Suppressor macrophage (primary cell): Measurements from ENCODE around the gene DLG2.

ENCODE experiments used
- DNase-seq, 4 experiments: peaks; one replicate each; pipeline ENCODE4 v3.0.0-alpha.2; 2020 to 2022

The DLG2 gene

DNA sequence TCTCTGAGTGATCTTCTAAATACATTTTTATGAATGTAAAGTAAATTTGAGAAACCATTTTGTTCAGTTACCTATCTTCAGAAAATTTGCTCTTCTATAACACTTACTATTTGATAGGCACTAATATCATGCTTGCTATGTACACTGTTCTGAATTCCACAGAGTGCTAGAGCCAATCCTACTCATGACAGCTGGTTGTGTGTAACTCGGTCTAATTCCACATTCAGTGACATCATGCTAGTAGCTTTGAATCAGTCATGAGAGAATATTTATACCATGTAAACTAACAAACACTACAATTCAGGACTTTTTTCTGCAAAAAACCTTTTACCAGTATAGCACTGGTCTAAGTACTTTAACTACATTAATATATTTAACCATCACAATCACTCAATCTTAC, 902.9 kb downstream of the DLG2 start:
- DNase-seq: no peak

DNA sequence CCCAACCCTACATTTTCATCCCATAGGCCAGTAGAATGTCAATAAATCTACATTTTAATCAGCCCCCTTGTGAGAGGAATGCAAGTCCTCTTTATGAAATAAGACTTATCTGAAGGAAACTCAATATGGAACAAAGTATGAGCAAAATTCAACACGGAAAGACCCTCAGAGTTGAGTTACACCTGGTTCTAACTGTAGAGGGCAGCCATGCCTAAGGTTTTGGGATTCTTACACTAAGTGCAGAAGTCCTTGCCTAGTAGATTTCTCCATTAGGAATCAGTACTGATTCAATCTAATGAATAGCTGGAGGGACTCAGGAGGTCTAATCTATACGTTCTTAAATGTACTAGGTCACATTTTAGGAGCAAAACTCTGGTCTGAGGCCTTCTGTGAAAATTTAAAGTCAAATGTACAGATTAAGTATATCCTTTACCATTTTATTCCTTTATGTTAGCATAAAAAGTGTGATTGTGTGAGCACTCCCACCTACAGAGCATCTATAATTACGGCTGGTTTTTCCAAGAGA, 904.5 kb downstream of the DLG2 start:
- no peak for DNase-seq

DNA sequence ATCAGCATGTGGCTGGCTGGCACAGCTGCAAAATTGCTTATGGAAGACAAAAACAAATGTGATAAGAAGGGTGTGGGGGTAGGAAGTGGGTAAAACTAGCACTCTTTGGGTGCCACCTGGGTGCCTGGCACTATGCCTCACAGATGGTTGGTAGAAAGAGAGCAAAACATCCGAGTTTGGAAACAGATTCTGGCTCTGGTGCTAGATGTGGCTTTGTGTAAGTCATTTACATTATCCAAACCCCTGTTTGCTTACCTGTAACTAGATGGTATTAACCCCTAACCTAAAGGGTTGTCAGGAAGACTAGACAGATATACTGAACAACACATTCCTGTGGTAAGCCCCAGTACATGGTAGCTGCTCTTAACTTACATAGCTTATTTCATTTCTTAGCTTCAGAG, 905.6 kb downstream of the DLG2 start:
- DNase-seq: no peak

DNA sequence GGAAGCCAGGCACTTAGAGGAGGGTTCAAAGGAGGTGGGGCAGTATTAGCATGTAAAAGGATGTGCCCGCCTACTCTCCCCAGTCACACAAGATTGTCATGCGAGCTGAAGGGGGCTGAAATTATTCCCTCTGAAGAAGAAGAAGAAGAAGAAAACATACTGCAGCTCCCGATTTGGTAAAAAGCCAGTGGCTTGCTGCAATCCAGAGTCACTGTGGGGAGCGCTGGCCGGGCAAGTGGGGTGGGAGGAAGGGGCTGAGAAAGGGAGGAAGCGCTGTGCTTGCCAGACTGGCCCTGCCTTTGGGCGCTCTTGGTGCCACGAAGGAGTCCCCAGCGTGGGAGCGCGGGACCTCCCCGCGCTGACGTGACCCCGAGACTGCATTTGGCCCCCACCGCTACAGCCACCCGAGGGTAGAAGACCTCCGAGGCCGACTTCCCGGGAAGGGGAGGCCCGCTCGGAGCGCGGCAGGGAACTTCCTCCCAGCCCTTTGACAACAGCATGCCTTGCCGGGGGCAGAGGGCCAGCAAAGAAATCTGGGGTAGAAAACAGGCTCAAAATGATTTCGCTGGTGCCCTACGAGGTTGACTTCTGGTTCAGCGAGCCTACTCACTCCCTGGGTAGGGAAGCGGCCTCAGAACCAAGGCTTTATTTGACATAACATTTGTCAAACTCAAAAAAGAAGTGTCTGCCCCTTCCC, 906.3 kb downstream of the DLG2 start:
- DNase-seq: peak; percentile 11 to 51 (median 40)

DNA sequence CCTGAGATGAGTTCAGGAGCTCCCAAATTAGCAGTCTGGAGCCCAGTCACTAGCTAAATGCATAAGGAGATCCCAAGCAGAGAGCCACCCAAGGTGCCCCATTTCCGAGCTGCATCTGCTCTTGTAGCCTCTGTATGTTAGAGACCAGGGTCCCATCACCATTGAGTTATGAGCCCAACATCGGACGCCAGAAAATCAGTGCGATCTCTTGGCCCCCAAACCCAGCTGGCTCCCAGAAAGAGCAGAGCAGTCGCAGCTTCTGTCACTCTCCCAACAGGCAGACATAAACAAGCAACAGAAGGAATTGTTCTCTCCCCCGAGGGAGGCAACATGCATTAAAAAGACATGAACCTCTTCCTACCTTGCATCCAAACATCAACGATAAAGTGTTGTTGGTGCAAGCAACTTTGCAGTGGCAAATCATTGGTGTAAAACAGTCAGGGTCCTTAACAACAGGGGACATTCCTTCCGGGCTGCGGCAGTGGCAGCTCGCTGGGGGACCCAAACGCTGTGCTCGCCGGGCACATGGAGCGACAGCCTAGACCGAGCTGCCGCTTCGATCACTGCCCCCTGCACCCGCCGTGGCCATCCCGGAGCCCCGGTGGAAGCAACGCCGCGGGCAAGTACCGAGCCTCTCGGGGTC, 907.1 kb downstream of the DLG2 start:
- no peak for DNase-seq

DNA sequence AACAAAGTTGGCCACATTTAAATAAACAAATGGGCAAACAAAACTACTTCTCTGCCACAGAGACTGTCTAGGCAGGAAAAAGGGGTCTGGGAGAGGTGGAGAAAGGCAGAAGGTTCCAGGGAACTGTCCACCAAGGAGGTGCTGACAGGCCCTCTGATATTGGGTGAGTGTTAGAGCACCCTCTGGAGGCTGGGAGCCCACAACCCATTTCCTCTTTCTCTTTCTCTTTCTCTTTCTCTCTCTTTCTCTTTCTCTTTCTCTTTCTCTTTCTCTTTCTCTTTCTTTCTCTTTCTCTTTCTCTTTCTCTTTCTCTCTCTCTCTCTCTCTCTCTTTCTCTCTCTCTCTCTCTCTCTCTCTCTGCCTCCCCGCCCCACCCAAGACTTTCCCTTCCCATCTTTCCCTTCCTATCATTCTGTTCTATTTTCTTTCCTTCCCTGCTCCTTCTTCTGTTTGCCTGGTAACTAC, 912.8 kb downstream of the DLG2 start:
- peak; percentile 45 to 72 (median 66) for DNase-seq

DNA sequence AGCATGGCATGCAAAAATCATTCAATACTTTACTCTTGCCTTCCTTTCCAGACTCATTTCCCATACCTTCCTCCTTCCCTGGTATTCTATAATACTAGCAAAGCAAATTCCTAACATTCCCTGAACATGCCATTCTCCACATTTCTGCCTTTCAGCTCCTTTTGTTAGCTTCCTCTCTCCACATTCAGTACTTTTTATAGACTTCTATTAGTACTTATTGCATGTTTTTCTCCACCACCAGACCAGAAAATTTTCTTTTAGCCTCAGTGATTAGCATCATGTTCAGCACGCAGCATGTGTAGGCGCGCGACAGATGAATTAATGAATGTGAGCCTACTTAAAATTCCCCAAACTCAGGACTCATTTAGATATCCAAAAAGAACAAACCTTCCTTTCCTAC, 935.3 kb downstream of the DLG2 start:
- DNase-seq: no peak

DNA sequence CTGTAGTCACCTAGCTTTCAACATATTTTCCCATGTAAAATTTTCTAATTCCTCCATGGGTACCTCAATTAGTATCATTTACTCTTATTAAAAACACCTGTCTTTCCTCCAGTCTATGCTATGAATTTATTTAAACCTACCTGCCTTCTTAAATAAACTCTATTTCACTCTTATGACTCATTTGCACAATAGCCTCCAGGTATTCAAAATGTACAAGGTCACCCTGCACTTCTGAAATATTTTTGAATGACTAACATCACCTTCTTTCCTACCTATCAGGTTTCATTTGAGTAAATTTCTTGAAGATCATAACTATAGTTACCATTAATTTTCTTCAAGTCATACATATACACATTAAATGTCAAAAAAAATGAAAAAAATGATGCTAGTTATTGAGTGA, 939.7 kb downstream of the DLG2 start:
- no peak for DNase-seq

DNA sequence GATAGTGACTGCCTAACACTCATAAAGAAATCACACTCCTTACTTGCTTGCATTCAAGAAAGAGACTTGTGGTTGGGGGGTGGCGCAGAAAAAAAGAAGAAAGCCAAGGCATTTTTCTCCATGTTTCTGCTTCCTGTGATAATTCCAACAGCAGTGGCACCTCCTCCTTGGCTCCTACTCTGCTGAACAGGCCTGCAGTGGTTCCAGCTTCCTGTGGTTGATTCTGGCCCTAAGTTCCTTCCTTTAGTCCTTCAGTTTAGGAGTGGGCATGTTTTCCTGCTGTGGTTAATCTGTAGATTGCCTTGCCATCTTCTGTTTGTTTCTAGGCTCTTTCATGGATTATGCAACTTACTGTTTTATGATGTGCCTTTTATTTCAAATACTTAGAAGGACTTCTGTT, 940.4 kb downstream of the DLG2 start:
- DNase-seq: no peak

DNA sequence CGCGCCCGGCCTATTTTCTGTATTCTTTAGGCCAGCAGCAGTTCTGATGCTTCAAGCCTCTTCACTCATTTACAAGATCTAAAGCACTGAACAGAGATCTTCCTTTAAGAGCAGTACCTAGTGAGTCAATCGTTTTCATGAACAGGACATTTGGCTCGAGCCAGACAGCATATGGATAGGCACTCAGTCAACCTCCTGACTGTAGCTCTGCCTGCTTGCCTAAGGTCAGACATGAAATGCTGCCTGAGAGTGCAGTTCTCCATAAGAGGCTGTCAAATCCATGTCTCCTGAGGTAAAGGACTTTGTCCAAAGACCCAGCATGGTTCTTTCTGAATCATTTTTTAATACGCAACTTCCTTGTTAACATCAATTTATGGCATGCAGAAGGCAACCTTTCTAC, 941.2 kb downstream of the DLG2 start:
- DNase-seq: no peak

DNA sequence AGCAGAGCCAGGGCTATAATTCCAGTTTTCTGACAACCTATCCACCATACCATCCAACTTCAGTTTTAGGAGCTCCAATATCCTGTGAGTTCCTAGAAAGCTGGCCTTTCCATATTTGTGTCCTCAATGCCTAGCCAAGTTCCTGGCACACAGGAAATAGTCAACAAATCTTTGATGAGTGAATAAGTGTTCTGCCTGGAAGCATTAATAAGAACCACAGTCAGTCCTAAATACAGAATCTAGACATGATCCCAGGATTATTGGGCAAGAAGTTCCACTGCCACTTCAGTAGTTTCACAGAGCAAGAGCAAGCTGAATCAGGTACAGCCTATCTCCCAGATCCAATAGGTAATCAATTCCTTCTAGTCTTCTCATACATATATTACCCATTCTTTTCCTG, 942.0 kb downstream of the DLG2 start:
- DNase-seq: no peak

DNA sequence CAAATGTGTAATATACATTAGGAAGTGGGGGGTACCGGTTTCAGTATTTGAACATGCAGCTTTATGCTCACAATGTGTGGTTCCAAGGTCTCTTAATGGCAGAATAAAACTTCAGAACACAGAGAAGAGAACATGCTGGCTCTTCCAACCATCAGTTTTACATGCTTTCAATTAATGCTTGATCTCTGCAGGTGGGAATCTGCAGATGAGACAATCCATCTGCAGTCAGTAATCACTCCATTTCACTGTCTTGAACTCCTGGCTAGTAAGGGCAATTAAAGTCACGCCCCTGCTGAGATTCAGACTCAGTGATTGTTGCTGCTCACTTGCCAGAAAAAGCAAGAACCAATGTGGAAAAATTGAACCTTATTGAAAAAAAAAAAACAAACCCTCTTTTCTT, 945.7 kb downstream of the DLG2 start:
- no peak for DNase-seq

DNA sequence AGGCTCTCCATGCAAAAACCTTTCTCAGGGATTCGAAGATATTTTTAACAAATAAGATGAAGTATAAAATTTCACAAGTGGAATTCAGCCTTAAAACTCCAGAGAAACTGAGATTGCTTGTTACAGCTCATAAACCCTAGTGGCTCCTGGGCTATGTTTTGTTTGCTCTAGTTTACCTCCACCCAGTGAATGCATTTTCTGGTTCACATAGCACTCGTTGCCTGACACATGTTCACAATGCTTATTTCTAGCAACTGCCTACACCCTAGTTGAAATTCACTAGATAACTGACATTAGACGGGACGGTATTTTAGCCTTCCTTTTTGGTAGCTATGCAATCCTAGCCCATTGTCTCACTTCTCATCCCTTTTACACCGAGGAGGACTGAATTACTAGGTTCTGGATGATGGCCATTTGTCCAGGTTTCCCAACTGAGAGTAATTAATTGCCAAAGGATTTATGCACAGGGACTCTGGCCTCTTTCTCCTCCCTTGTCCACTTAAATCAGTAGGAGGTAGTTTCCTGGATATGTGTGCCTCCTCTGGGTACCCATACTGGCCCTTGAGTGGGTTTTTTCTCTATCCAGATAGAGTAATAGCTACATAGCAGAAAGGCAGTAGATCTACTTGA, 951.6 kb downstream of the DLG2 start:
- no peak for DNase-seq

DNA sequence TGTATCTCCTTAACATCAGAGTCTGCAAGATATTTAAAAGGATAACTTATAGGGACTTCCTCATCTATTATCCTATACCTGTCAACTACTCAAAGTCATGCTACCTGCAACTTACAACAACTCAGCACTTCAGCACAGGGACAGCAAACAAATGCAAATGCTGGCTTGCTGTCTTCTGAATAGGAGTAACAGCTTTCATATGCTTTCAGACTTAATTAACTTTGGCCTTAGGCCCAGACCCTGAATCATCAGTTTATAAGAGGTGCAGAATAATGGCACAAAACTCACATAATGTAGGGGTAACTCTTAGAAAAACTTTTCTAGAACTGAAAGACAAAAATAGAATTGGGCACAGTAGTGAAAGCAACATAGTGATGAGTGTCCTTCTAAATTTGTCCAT, 953.4 kb downstream of the DLG2 start:
- no peak for DNase-seq

DNA sequence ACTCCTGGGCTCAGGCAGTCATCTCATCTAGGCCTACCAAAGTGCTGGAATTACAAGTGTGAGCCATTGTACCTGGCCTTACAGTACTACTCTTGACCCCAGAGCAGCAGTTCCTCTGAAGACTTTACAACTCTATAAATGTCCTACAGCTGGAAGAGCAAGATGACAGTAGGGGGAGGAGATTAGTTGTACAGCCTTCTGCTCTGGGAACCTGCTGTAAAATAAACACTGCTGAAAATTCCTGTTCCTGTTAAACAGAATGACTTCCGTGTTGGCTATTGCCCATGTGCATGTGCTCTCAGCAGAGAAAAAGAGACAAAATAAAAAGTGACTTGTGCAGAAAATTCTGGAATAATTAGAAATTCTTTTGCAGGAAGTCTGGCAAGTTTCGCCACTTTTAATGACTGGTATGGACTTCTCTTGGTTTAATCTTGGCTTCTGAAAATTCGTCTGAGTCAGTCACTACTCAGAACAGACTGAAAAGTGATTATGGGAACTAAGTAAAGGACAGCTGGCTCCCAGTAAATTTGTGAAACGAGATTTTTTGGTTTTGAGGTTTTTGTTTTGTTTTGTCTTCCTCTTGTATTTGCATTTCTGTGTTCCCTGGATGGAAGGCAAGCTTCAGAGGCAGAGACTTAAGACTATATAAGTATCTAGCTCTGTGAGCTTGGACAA, 955.7 kb downstream of the DLG2 start:
- no peak for DNase-seq

DNA sequence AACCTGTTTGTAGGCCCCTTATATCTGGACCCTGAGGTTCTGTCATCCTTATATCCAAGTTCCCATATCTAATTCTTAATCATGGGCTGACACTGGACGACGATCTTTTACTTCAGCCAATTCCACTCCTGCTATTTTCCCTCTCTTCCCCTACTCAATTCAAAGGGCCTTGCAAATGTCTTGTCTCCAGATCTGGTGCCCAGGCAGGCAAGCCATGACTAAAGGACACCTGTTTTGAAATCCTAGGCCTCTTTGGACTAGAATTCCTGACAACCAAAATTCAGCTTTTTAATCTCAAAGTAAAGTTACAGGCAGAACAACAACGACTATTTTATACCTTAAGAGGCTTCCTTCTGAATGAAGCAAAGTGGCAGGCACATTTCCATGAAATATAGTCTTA, 963.4 kb downstream of the DLG2 start:
- DNase-seq: no peak

DNA sequence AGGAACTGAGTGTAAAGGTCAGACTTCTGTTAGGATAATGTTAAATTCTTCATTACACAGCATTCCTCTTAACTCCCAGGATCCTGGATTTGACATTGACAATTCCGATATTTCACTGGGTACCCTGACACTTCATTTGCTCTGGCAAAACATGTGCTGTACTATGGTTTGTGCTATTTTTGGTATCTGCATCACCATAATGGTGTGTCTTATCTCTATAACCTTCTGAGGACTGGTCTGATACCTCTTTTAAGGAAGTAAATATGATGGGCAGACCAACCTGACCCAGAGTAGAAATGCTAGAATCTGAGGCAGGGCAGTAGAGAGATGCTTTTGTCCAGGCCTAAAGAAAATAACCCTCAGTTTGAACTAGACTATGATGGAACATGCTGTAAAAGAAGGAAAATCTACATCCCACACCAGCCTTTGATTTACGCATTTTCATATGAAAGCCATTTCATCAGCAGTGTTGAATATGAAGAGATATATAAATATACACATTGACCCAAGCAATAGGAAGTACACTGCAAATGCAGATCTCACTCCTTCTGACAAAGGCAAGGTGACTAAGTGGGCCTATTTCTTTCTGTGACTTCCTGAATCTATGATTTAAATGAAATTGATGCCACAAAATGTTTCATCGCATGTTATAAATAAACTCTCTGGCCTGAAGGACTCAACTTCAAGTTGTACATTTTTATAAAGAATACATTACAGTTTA, 966.7 kb downstream of the DLG2 start:
- DNase-seq: no peak

DNA sequence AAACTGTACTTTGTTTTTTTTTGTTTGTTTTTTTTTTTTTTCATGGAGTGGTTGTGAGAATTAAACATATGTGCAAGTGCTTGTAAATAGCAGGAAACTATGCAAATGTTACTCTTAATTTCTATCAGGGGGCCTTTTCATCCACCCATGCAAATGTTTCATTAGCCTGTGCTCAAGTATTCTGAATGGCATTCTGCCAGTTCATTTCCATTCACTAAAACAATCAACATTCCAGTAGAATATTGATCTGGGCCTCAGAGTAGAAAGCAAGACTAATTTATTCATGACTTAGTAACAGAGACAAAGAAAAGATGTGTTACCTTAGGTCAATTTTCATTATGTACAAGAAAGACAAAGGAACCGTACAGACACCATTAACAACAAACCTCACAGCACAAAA, 971.4 kb downstream of the DLG2 start:
- DNase-seq: no peak

DNA sequence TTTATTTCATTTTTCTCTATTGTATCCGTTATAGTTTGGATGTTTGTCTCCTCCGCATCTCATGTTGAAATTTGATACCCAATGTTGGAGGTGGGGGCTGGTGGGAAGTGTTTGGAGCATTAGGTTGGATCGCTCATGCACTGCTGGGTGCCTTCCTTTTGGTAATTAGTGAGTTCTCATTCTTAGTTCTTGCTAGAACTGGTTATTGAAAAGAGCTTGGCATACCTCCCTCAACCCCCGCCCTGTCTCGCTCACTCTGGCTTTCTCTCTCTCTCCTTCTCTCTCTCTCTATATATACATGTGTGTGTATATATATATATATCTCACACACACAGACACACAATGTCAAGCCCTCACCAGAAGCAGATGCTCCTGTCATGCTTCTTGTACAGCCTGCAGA, 978.7 kb downstream of the DLG2 start:
- DNase-seq: no peak

DNA sequence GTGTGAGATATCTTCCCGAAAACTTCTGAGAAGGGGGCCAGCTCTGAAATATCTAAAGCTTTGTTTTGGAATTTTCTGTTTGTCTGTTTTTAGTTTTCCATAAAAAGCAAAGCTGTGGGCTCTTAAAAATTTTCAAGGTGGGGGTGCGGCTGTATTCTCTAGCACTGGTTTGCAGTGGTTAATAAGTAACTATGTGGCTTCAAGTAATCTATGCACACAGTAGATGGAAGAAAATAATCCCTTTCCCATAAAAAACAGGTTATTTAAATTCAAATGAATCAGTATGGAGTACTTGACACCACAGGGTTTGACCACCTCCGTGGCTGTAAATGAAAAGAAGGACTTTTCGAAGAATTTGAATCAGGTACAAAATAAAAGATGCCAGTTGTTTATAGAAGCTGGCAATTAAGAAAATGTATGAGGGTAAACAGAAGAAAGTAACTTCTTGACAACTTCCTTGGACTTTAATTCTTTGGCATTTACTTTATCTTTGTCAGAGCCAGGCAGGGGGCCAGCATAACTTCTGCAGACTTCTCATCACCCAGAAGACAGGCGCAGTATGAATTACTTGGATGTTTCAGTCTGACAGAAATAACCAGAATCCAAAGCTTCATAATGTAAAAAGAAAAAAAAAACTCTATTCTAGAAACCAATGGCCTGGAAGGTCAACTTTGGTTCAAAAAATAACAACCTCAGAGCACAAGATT, 981.0 kb downstream of the DLG2 start:
- no peak for DNase-seq

DNA sequence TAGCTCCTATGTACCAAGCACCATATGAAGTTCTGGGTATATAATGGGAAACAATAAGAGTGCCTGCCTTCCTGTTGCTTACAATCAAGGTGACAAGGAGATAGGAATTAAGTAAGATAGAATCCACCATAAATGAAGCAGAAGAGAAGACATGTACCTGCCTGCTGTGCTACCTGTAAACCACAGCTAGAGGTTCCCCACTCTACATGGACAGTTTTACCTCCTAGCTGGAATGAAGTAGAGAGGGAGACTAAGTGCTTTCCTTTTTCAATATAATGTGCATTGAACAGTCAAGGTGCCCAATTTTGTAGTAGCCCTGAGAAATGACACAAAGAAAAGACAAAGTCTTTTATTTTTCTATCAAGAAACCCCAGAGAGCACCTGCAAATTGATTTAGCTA, 984.6 kb downstream of the DLG2 start:
- no peak for DNase-seq

DNA sequence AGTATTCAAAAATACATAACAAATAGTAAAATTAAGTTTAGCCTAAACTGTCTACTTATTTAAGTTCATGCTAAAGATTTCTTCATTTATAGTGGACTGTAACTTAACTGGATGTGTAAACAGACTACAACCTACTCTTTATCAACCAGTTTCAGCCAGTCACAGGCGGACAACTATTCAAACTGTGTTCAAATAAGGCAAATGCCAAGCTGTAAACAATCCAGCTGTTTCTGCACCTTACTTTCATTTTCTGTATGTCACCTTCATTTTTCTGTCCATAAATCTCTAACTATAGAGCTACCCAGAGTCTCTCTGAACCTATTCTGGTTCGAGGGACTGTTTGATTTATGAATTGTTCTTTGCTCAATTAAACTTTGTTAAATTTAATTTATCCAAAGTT, 992.8 kb downstream of the DLG2 start:
- DNase-seq: no peak
